Tibial artery (tissue), 4 donors: ENCODE data around the gene CA10.

Experiments
- DNase-seq, 2 donors: peaks; one replicate each; pipeline ENCODE4 v3.0.0-alpha.2; 2019
- H3K27ac ChIP-seq, 2 donors: fragments of 200-600 bp; sonication (generic) in 1 of 2; 1 replicate in 1 of 2; 2 replicates in 1 of 2; pipeline ENCODE4 v1.5.1; 2018 to 2019; ENCODE audit warnings: mild to moderate bottlenecking in 1 of 2
- H3K27me3 ChIP-seq, 2 donors: fragments of 200-600 bp; sonication (generic) in 1 of 2; one replicate each; pipeline versions ENCODE4 v1.5.1 to v1.6.0; 2016 to 2019
- H3K36me3 ChIP-seq, 3 donors: fragments of 200-600 bp; sonication (generic) in 2 of 3; one replicate each; pipeline ENCODE4 v1.5.1; 2016 to 2019; ENCODE audit warnings: mild to moderate bottlenecking in 2 of 3
- H3K4me1 ChIP-seq, 4 donors: fragments of 200-600 bp; sonication (generic) in 2 of 4; 1 replicate in 3 of 4; 2 replicates in 1 of 4; pipeline ENCODE4 v1.5.1; 2016 to 2019
- H3K4me3 ChIP-seq, 2 donors: fragments of 200-600 bp; sonication (generic) in 1 of 2; 1 replicate in 1 of 2; 2 replicates in 1 of 2; pipeline ENCODE4 v1.5.1; 2018 to 2019; ENCODE audit warnings: mild to moderate bottlenecking in 2 of 2
- H3K9me3 ChIP-seq, 3 donors: fragments of 200-600 bp; sonication (generic) in 1 of 3; one replicate each; pipeline ENCODE4 v1.5.1; 2016 to 2019
- intact Hi-C: fragments of 100-400 bp; cut with DNase I; formaldehyde crosslinking; loops from one replicate; pipeline ENCODE4 v1.15.0; 2023; ENCODE audit warnings: low total_unique reads
- TF ChIP-seq, protein P1 (sequence below), 2 experiments: fragments of 200-600 bp in 1 of 2; fragments of 450-650 bp in 1 of 2; IDR thresholded peaks; one replicate each; pipeline ENCODE4 v1.5.1; 2017 to 2019; ENCODE audit warnings: antibody characterized with exemption in 2 of 2, mild to moderate bottlenecking in 1 of 2, moderate library complexity in 1 of 2

Gene CA10

DNA sequence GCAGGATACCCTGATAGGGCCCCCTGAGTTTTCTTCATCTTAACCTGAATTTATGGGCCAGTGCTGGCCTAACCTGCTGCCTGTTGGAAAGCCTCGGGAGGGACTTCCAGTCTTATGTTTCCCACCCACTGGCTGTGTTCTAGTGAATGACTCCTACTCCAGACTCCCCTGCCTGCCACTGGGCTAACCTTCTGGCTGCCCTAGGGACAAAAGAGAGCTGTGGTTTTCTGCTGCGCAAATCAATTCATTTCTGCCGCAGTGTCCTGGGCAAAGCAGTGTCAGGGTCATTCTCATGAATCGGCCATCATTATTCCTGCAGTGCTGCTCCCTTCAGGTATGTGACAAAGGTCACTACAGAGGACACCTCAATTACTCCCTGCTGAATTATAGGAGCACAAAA is 512.0 kb downstream of the CA10 start:
- Histone ChIP-seq H3K36me3 (no peaks in the 10 kb centered on the region), H3K27me3 (no peaks in the 10 kb centered on the region), H3K27ac (no peak overlapping the region), H3K4me1 (no peaks in the 10 kb centered on the region), H3K4me3 (no peak overlapping the region), H3K9me3 (no peaks in the 10 kb centered on the region)
- TF ChIP-seq, protein P1, sequence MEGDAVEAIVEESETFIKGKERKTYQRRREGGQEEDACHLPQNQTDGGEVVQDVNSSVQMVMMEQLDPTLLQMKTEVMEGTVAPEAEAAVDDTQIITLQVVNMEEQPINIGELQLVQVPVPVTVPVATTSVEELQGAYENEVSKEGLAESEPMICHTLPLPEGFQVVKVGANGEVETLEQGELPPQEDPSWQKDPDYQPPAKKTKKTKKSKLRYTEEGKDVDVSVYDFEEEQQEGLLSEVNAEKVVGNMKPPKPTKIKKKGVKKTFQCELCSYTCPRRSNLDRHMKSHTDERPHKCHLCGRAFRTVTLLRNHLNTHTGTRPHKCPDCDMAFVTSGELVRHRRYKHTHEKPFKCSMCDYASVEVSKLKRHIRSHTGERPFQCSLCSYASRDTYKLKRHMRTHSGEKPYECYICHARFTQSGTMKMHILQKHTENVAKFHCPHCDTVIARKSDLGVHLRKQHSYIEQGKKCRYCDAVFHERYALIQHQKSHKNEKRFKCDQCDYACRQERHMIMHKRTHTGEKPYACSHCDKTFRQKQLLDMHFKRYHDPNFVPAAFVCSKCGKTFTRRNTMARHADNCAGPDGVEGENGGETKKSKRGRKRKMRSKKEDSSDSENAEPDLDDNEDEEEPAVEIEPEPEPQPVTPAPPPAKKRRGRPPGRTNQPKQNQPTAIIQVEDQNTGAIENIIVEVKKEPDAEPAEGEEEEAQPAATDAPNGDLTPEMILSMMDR (IDR thresholded peaks at IDR 0.05) = no peak
- no peak for DNase-seq
- intact Hi-C loops = no loop called here

DNA sequence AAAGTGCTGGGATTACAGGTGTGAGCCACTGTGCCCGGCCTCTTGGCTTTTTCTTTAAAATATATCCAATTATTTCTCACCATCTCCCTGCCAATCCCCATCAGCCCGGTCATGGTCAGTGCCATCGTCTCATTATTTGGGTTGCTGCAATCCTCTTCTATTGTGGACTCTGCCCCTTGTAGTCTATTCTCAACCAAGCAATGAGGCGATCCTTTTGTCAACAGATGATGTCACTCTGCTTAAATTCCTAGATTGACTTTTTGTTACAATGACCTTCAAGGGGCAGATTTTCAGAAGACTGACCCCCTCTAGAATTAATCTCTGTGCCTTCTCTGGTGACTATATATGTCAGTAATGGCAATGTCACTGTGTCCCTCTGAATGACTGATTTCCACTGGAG is 513.5 kb downstream of the CA10 start:
- TF ChIP-seq, protein P1 (IDR thresholded peaks at IDR 0.05) = no peak
- Histone ChIP-seq H3K4me3 (no peak overlapping the region), H3K9me3 (no peaks in the 10 kb centered on the region), H3K4me1 (no peaks in the 10 kb centered on the region), H3K36me3 (no peaks in the 10 kb centered on the region), H3K27ac (no peak overlapping the region), H3K27me3 (no peaks in the 10 kb centered on the region)
- intact Hi-C loops = no loop called here
- DNase-seq = no peak

DNA sequence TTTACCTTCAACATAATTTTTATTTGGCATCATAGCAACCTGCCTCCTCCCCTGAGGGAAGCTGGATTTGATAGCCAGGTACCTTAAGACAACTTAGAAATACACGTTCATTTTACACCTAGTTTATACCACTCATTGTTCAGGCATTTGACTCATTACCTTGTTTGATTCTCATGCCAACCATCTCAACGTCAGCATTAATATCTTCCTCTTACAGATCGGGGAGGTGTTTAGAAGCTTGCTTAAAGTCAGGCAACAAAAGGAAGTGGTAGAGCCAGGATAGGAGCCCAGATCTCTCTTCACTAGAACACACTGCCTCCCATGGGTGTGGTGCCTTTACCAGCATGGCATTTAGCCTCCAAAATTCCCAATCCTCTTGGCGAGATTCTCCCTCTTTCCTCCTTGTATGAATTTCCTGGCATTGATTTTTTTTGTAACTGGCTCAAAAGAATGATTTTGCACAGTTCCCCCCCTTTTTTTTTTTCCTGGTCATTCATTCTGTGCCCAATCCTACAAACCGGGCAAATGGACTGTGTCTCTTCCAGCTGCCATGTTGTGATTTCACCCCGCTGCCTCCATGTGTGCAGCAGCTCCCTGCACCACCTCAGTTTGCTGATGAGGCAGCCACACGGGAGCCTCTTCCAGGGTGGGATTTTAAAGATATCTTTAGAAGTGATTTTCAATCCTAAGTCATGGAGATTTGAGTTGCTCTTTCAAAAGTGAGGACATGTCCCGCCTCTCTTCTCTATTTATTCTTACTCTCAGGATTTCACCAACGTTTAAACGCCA is 514.6 kb downstream of the CA10 start:
- intact Hi-C loops = no loop called here
- Histone ChIP-seq H3K9me3 (no peaks in the 10 kb centered on the region), H3K36me3 (no peaks in the 10 kb centered on the region), H3K4me1 (no peaks in the 10 kb centered on the region), H3K27ac (no peak overlapping the region), H3K27me3 (no peaks in the 10 kb centered on the region), H3K4me3 (no peak overlapping the region)
- TF ChIP-seq, protein P1 (IDR thresholded peaks at IDR 0.05) = no peak
- no peak for DNase-seq

DNA sequence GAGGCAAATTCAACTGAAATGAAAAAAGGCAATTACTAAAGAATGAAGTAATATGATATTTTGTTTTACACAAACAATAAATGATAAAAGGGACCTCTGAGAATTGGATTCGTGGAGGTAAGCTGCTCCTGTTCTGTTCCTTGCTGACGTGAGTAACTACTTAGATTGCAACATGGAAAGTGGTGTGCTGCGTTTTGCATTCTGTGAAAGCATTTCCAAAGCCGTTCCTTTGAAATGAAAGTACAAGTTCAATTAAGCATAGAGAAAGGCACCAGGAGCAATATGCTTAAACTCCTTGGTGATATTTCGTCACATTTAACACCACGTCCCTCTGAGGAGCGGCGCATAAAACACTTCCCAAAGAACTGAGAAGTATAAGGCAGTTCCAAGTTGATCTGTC is 516.5 kb downstream of the CA10 start:
- Histone ChIP-seq H3K27ac (no peak overlapping the region), H3K9me3 (no peaks in the 10 kb centered on the region), H3K4me3 (no peak overlapping the region), H3K36me3 (no peaks in the 10 kb centered on the region), H3K27me3 (no peaks in the 10 kb centered on the region), H3K4me1 (no peaks in the 10 kb centered on the region)
- no peak for DNase-seq
- TF ChIP-seq, protein P1 (IDR thresholded peaks at IDR 0.05) = no peak
- intact Hi-C loops = no loop called here

DNA sequence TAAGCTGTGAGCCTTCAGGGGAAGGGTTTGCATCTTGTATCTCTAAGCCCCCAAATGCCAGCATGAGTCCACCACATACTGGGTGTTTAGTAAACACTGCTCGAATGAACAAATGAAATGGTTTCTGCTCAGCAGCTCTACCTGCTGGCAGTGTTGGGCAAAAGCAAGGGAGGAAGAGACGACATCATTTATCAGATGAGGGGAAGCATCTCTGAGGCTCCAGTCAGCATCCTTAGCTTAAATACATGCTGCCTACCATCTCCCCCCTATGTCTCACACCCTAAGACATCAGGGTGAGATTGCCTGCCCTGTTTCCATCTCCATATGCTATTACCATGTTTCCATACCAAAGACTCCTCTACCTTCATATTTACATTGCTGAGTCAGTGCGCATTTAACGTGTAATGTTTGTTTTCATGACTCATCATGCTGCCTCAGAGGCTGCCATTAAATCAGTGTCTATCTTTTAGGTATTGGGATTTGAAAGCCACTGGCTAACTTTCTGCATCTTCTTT is 518.3 kb downstream of the CA10 start:
- no peaks in the 10 kb centered on the region for H3K27me3 ChIP-seq
- intact Hi-C loops = no loop called here
- H3K9me3 ChIP-seq = no peaks in the 10 kb centered on the region
- no peak overlapping the region for H3K4me3 ChIP-seq
- no peak overlapping the region for H3K27ac ChIP-seq
- no peaks in the 10 kb centered on the region for H3K36me3 ChIP-seq
- no peaks in the 10 kb centered on the region for H3K4me1 ChIP-seq
- TF ChIP-seq, protein P1 (IDR thresholded peaks at IDR 0.05) = no peak
- no peak for DNase-seq
